ENCODE results near the gene TNF. TPM values are rescaled to one million over a fixed set of nuclear protein-coding genes. Genes with fewer than 3 reads are reported as not detected.
A peak's percentile ranks its signal among the peaks of the same experiment; 100 is the strongest.

TNF gene
- total and polyA plus RNA-seq, 2 of the 13 experiments (the other 11 are each of a cell fraction or from before 2014, with no cell fraction given) = not detected

DNA sequence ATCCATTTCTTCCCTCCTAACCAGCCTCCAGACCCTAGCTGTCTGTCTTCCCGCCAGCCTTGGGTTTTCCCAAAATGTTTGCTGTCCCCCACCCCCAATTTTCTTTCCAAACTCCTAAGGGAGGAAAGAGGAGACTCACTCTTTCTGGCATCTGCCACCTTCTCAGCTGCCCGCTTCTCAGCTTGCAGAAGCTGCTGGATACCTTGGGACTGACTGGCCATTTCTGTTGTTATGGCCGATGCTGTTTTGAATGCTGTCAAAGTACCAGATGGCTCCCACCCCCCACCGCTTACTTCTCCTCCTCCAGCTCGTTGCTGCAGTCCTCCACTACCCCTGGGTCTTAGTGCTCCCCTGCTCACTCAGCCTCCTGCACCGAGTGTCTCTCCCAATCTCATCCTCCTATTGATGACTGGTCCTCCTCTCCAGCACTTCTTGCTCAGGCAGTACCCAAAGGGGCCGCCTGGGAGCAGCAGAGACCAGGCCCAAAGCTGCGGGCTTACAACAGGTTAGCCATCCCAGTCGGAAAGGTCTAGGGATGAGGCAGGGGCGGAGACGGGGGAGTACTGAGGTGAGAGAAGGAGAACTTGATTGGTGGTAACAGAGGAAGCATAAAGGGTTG is 28.9 kb upstream of the TNF start, which contains the start of gene ATP6V1G2 (continued):
- TF ChIP-seq, protein P1, sequence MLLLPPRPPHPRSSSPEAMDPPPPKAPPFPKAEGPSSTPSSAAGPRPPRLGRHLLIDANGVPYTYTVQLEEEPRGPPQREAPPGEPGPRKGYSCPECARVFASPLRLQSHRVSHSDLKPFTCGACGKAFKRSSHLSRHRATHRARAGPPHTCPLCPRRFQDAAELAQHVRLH (CRISPR knock-in tag; IDR thresholded peaks at IDR 0.05; ENCODE audit: borderline replicate concordance, low read depth) = peak; percentile 43; the same call in 1 of the 2 replicates
- TF ChIP-seq, protein P2, sequence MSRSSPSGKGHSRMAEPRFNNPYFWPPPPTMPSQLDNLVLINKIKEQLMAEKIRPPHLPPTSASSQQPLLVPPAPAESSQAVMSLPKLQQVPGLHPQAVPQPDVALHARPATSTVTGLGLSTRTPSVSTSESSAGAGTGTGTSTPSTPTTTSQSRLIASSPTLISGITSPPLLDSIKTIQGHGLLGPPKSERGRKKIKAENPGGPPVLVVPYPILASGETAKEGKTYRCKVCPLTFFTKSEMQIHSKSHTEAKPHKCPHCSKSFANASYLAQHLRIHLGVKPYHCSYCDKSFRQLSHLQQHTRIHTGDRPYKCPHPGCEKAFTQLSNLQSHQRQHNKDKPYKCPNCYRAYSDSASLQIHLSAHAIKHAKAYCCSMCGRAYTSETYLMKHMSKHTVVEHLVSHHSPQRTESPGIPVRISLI (CRISPR knock-in tag; IDR thresholded peaks at IDR 0.05; ENCODE audit: borderline replicate concordance) = peak; percentile 26; the same call in 1 of the 2 replicates
- TF ChIP-seq JARID2 (CRISPR knock-in tag; IDR thresholded peaks at IDR 0.05; ENCODE audit: insufficient replicate concordance) (peak; percentile 89), ZNF607 (CRISPR knock-in tag; IDR thresholded peaks at IDR 0.05; ENCODE audit: borderline replicate concordance) (no peak; the same call in 1 of the 2 replicates), FOXC1 (CRISPR knock-in tag; IDR thresholded peaks at IDR 0.05; ENCODE audit: borderline replicate concordance) (peak; percentile 79; the same call in 1 of the 2 replicates), ZNF614 (CRISPR knock-in tag; IDR thresholded peaks at IDR 0.05; ENCODE audit: borderline replicate concordance) (0 out of 2 replicates have a peak, but pooled peaks have one; percentile 27), HCFC1 (IDR thresholded peaks at IDR 0.05; ENCODE audit: low read depth, low read length) (peak; percentile 34), TEAD3 (CRISPR knock-in tag; optimal IDR thresholded peaks at IDR 0.05; ENCODE audit: borderline replicate concordance) (peak; percentile 71), ZNF557 (CRISPR knock-in tag; IDR thresholded peaks at IDR 0.05) (no peak), THAP11 (CRISPR knock-in tag; IDR thresholded peaks at IDR 0.05) (peak; percentile 63; the same call in 1 of the 2 replicates), TSC22D2 (CRISPR knock-in tag; IDR thresholded peaks at IDR 0.05; ENCODE audit: borderline replicate concordance) (peak; percentile 90; the same call in 1 of the 2 replicates), GLI4 (CRISPR knock-in tag; IDR thresholded peaks at IDR 0.05; ENCODE audit: borderline replicate concordance) (0 out of 2 replicates have a peak, but pooled peaks have one; percentile 20), ZNF878 (CRISPR knock-in tag; IDR thresholded peaks at IDR 0.05) (0 out of 2 replicates have a peak, but pooled peaks have one; percentile 27), RNF2 (conservative IDR thresholded peaks at IDR 0.05; ENCODE audit: low read depth) (0 out of 2 replicates have a peak, but pooled peaks have one; percentile 37), ZSCAN25 (CRISPR knock-in tag; IDR thresholded peaks at IDR 0.05) (peak; percentile 89), ZNF263 (CRISPR knock-in tag; IDR thresholded peaks at IDR 0.05) (peak; percentile 97), SMAD9 (CRISPR knock-in tag; IDR thresholded peaks at IDR 0.05) (no peak), FOXK1 (CRISPR knock-in tag; IDR thresholded peaks at IDR 0.05; ENCODE audit: borderline replicate concordance, low read depth) (0 out of 2 replicates have a peak, but pooled peaks have one; percentile 49), POLR2A (IDR thresholded peaks at IDR 0.05; ENCODE audit: insufficient read depth in 1 of 2, low read depth in 2 of 2, low read length in 2 of 2) (0 out of 4 replicates have a peak, but pooled peaks of 1 of the 2 experiments have one; percentile 24), SPEN (CRISPR knock-in tag; IDR thresholded peaks at IDR 0.05; ENCODE audit: low read depth) (no peak)
- TF ChIP-seq, protein P3, sequence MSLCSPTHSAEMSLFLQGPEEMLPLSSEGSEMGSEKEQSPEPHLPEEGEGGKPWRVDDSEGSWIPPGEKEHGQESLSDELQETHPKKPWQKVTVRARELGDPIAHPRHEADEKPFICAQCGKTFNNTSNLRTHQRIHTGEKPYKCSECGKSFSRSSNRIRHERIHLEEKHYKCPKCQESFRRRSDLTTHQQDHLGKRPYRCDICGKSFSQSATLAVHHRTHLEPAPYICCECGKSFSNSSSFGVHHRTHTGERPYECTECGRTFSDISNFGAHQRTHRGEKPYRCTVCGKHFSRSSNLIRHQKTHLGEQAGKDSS (CRISPR knock-in tag; IDR thresholded peaks at IDR 0.05; ENCODE audit: borderline replicate concordance, low read depth) = 0 out of 2 replicates have a peak, but pooled peaks have one; percentile 32
- TF ChIP-seq, protein P4, sequence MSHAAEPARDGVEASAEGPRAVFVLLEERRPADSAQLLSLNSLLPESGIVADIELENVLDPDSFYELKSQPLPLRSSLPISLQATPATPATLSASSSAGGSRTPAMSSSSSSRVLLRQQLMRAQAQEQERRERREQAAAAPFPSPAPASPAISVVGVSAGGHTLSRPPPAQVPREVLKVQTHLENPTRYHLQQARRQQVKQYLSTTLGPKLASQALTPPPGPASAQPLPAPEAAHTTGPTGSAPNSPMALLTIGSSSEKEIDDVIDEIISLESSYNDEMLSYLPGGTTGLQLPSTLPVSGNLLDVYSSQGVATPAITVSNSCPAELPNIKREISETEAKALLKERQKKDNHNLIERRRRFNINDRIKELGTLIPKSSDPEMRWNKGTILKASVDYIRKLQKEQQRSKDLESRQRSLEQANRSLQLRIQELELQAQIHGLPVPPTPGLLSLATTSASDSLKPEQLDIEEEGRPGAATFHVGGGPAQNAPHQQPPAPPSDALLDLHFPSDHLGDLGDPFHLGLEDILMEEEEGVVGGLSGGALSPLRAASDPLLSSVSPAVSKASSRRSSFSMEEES (CRISPR knock-in tag; IDR thresholded peaks at IDR 0.05) = no peak; the same call in 1 of the 2 replicates
